H9 (cell line): ENCODE results near the gene UNC45A. TPM values are rescaled to one million over a fixed set of nuclear protein-coding genes. Genes with fewer than 3 reads are reported as not detected.

Experiments used
- DNase-seq: peaks from one replicate; pipeline ENCODE4 v3.0.0-alpha.2; 2017
- H2AFZ ChIP-seq: one replicate; pipeline ENCODE4 v1.6.1; 2013; ENCODE audit warnings: mild to moderate bottlenecking, low read length, control low read depth, moderate library complexity
- H2AK5ac ChIP-seq: 2 replicates; pipeline ENCODE4 v1.6.1; 2013; ENCODE audit warnings: low read length, control low read depth, mixed read lengths; ENCODE audit not compliant: insufficient read length
- H2BK120ac ChIP-seq: one replicate; pipeline ENCODE4 v1.6.1; 2013; ENCODE audit warnings: low read depth, mild to moderate bottlenecking, low read length, control low read depth, inconsistent platforms; ENCODE audit not compliant: poor library complexity, severe bottlenecking
- H2BK12ac ChIP-seq: 2 replicates; pipeline ENCODE4 v1.6.1; 2013; ENCODE audit warnings: low read length, control low read depth, mixed read lengths, low read depth; ENCODE audit not compliant: insufficient read length
- H2BK15ac ChIP-seq: 2 replicates; pipeline ENCODE4 v1.6.1; 2013; ENCODE audit warnings: low read depth, low read length, control low read depth
- H2BK20ac ChIP-seq: one replicate; pipeline ENCODE4 v1.6.1; 2013; ENCODE audit warnings: low read depth, mild to moderate bottlenecking, low read length, control low read depth, inconsistent platforms; ENCODE audit not compliant: poor library complexity, severe bottlenecking
- H2BK5ac ChIP-seq: 2 replicates; pipeline ENCODE4 v1.6.1; 2013; ENCODE audit warnings: low read length, control low read depth, mixed read lengths; ENCODE audit not compliant: insufficient read length
- H3K14ac ChIP-seq: 2 replicates; pipeline ENCODE4 v1.6.1; 2013; ENCODE audit warnings: low read length, control low read depth; ENCODE audit not compliant: insufficient read depth
- H3K18ac ChIP-seq: 2 replicates; pipeline ENCODE4 v1.6.1; 2013; ENCODE audit warnings: low read depth, mild to moderate bottlenecking, mixed read lengths, low read length, control low read depth; ENCODE audit not compliant: insufficient read length
- H3K23ac ChIP-seq: 2 replicates; pipeline ENCODE4 v1.6.1; 2013; ENCODE audit warnings: low read length, control low read depth, mixed read lengths, low read depth; ENCODE audit not compliant: insufficient read length
- H3K23me2 ChIP-seq: 2 replicates; pipeline ENCODE4 v1.6.1; 2013; ENCODE audit warnings: low read depth, mild to moderate bottlenecking, mixed read lengths, low read length, control low read depth; ENCODE audit not compliant: insufficient read length, poor library complexity, severe bottlenecking
- H3K27ac ChIP-seq: 2 replicates; pipeline ENCODE4 v1.5.1; 2013; ENCODE audit warnings: low read length, control low read depth, mixed read lengths, low read depth; ENCODE audit not compliant: insufficient read length
- H3K27me3 ChIP-seq: 2 replicates; pipeline ENCODE4 v1.6.1; 2013; ENCODE audit warnings: low read length, control low read depth, inconsistent platforms; ENCODE audit not compliant: insufficient read depth
- H3K4ac ChIP-seq: 2 replicates; pipeline ENCODE4 v1.6.1; 2013; ENCODE audit warnings: low read depth, mild to moderate bottlenecking, control low read depth, inconsistent platforms, low read length, moderate library complexity
- H3K4me1 ChIP-seq: 2 replicates; pipeline ENCODE4 v1.6.1; 2013; ENCODE audit warnings: low read length, control low read depth, inconsistent platforms; ENCODE audit not compliant: insufficient read depth
- H3K4me2 ChIP-seq: 2 replicates; pipeline ENCODE4 v1.6.1; 2013; ENCODE audit warnings: low read length, control low read depth, mixed read lengths; ENCODE audit not compliant: insufficient read length, insufficient read depth
- H3K56ac ChIP-seq: 2 replicates; pipeline ENCODE4 v1.6.1; 2013; ENCODE audit warnings: low read depth, mild to moderate bottlenecking, mixed read lengths, low read length, control low read depth; ENCODE audit not compliant: insufficient read length
- H3K79me1 ChIP-seq: 2 replicates; pipeline ENCODE4 v1.6.1; 2013; ENCODE audit warnings: low read depth, mild to moderate bottlenecking, moderate library complexity, low read length, control low read depth, inconsistent platforms; ENCODE audit not compliant: insufficient read depth, poor library complexity, severe bottlenecking
- H3K79me2 ChIP-seq: 2 replicates; pipeline ENCODE4 v1.6.1; 2013; ENCODE audit warnings: low read length, control low read depth, inconsistent platforms; ENCODE audit not compliant: insufficient read depth
- H3K9ac ChIP-seq: 2 replicates; pipeline ENCODE4 v1.6.1; 2013; ENCODE audit warnings: low read length, control low read depth, mixed read lengths; ENCODE audit not compliant: insufficient read length; ENCODE audit errors: extremely low read depth
- H3K9me3 ChIP-seq: one replicate; pipeline ENCODE4 v1.6.1; 2013; ENCODE audit warnings: low read depth, low read length, inconsistent platforms; ENCODE audit not compliant: control insufficient read depth
- H3T11ph ChIP-seq: one replicate; pipeline ENCODE4 v1.6.1; 2013; ENCODE audit warnings: mild to moderate bottlenecking, low read length, control low read depth, inconsistent platforms
- H4K20me1 ChIP-seq: one replicate; pipeline ENCODE4 v1.6.1; 2013; ENCODE audit not compliant: control insufficient read depth, insufficient read length, insufficient read depth
- H4K5ac ChIP-seq: 2 replicates; pipeline ENCODE4 v1.6.1; 2013; ENCODE audit warnings: low read depth, mild to moderate bottlenecking, mixed read lengths, low read length, control low read depth; ENCODE audit not compliant: insufficient read length
- H4K8ac ChIP-seq: replicated peaks from 2 replicates; pipeline ENCODE4 v1.6.1; 2013; ENCODE audit warnings: low read length, control low read depth, mixed read lengths, low read depth; ENCODE audit not compliant: insufficient read length
- H4K91ac ChIP-seq: 2 replicates; pipeline ENCODE4 v1.6.1; 2013; ENCODE audit warnings: low read depth, mild to moderate bottlenecking, moderate library complexity, mixed read lengths, low read length, control low read depth; ENCODE audit not compliant: insufficient read length
- H3K27ac Mint-ChIP-seq, 3 experiments: 2 replicates in 2 of 3; 3 replicates in 1 of 3; pipeline ENCODE4 v1.8.0; 2020 to 2021; ENCODE audit warnings: mixed read lengths in 3 of 3, mild to moderate bottlenecking in 1 of 3, moderate library complexity in 1 of 3
- H3K27me3 Mint-ChIP-seq: 2 replicates; pipeline ENCODE4 v1.8.0; 2021; ENCODE audit warnings: low read depth, mild to moderate bottlenecking, moderate library complexity, mixed read lengths
- H3K36me3 Mint-ChIP-seq, 3 experiments: 2 replicates in 2 of 3; 3 replicates in 1 of 3; pipeline ENCODE4 v1.8.0; 2020 to 2021; ENCODE audit warnings: low read depth in 3 of 3, mixed read lengths in 3 of 3; ENCODE audit not compliant: insufficient read depth in 1 of 3
- H3K4me1 Mint-ChIP-seq, 2 experiments: 2 replicates each; pipeline ENCODE4 v1.8.0; 2020; ENCODE audit warnings: mixed read lengths in 2 of 2
- H3K4me3 Mint-ChIP-seq, 2 experiments: 2 replicates in 1 of 2; 3 replicates in 1 of 2; pipeline ENCODE4 v1.8.0; 2020 to 2021; ENCODE audit warnings: mild to moderate bottlenecking in 2 of 2, mixed read lengths in 2 of 2, moderate library complexity in 1 of 2
- H3K9me3 Mint-ChIP-seq, 2 experiments: 2 replicates in 1 of 2; 3 replicates in 1 of 2; pipeline ENCODE4 v1.8.0; 2020; ENCODE audit warnings: mild to moderate bottlenecking in 2 of 2, mixed read lengths in 2 of 2, moderate library complexity in 1 of 2
- WGBS: extraction: QIAGEN DNeasy Blood & Tissue Kit; methylation state at CpG from one replicate; pipeline ENCODE4 v1.1.7; 2013; ENCODE audit warnings: missing lambda C conversion rate, low lambda C conversion rate, mixed read lengths; ENCODE audit not compliant: insufficient read length; ENCODE audit errors: extremely low coverage; 5-methylcytosine and 5-hydroxymethylcytosine counted together
- total RNA-seq: library from RNA; stranded (reverse); gene quantifications from 2 replicates; pipeline ENCODE4 v1.2.1, GENCODE V29; 2021
- TF ChIP-seq, protein P1 (sequence below): fragments of 200-600 bp; sonication (generic); conservative IDR thresholded peaks from 3 replicates; pipeline ENCODE4 v1.8.0; 2021; ENCODE audit warnings: antibody characterized with exemption, mild to moderate bottlenecking

UNC45A gene
- total RNA-seq, 1 experiment from 2014 or later = 84.6 TPM

- H3K9ac ChIP-seq = no peak overlapping the region
These were observed 5.7 kb upstream of the UNC45A start for GRCh38 chr15:90929246-90930019.

More at GRCh38 chr15:90929246-90930019, 5.7 kb upstream of the UNC45A start:
- Histone ChIP-seq H2BK120ac (no peak overlapping the region), H3K23me2 (peaks cover 4% of the 10 kb centered on the region), H4K20me1 (no peaks in the 10 kb centered on the region), H3K9me3 (no peaks in the 10 kb centered on the region), H3K4me1 (no peaks in the 10 kb centered on the region), H3K79me1 (no peaks in the 10 kb centered on the region), H3T11ph (no peak overlapping the region), H2BK5ac (no peak overlapping the region), H3K14ac (no peak overlapping the region), H3K18ac (no peak overlapping the region), H2BK12ac (no peak overlapping the region), H3K56ac (no peak overlapping the region), H2BK15ac (no peak overlapping the region), H4K5ac (no peak overlapping the region), H3K23ac (no peak overlapping the region), H3K4me2 (no peak overlapping the region), H4K91ac (no peak overlapping the region), H3K4ac (no peak overlapping the region), H3K79me2 (no peaks in the 10 kb centered on the region), H2BK20ac (no peak overlapping the region), H3K27me3 (no peaks in the 10 kb centered on the region), H3K27ac (no peak overlapping the region), H4K8ac (no peak overlapping the region), H2AK5ac (no peak overlapping the region), H2AFZ (no peak overlapping the region)
- Mint-ChIP-seq H3K4me3 (no peak overlapping the region), H3K4me1 (peaks cover 13 to 19% of the 10 kb centered on the region in 2 experiments), H3K27ac (no peak overlapping the region), H3K9me3 (no peaks in the 10 kb centered on the region; a peak in 2 of 5 replicates), H3K36me3 (no peaks in the 10 kb centered on the region), H3K27me3 (peaks cover 11% of the 10 kb centered on the region)
- TF ChIP-seq, protein P1, sequence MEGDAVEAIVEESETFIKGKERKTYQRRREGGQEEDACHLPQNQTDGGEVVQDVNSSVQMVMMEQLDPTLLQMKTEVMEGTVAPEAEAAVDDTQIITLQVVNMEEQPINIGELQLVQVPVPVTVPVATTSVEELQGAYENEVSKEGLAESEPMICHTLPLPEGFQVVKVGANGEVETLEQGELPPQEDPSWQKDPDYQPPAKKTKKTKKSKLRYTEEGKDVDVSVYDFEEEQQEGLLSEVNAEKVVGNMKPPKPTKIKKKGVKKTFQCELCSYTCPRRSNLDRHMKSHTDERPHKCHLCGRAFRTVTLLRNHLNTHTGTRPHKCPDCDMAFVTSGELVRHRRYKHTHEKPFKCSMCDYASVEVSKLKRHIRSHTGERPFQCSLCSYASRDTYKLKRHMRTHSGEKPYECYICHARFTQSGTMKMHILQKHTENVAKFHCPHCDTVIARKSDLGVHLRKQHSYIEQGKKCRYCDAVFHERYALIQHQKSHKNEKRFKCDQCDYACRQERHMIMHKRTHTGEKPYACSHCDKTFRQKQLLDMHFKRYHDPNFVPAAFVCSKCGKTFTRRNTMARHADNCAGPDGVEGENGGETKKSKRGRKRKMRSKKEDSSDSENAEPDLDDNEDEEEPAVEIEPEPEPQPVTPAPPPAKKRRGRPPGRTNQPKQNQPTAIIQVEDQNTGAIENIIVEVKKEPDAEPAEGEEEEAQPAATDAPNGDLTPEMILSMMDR = no peak
- WGBS = 100% methylated on average over 2 of the region's 21 CpGs
- DNase-seq = no peak
